ENCODE results near the gene GPR148.

GPR148 gene

GRCh38 chr2:130749641-130750040, 20.8 kb downstream of the GPR148 start:
- DNase-seq, result no peak

GRCh38 chr2:130754811-130755210, 25.9 kb downstream of the GPR148 start:
- no peak for DNase-seq

GRCh38 chr2:130755256-130756052, 26.6 kb downstream of the GPR148 start, which contains the start of gene AMER3:
AMER3 (plus strand) TSS chr2:130755540; CDS start chr2:130762073, 6,533 bp downstream.
- no peak for DNase-seq

- DNase-seq, result no peak
Observed at GRCh38 chr2:130756053-130756873, 27.4 kb downstream of the GPR148 start.

GRCh38 chr2:130756874-130757668, 28.2 kb downstream of the GPR148 start:
- no peak for DNase-seq

- DNase-seq, result no peak
Observed at GRCh38 chr2:130759906-130760753, 31.3 kb downstream of the GPR148 start.

GRCh38 chr2:130760754-130761751, 32.2 kb downstream of the GPR148 start:
- no peak for DNase-seq

GRCh38 chr2:130762031-130762909, 33.4 kb downstream of the GPR148 start:
- no peak for DNase-seq

GRCh38 chr2:130762910-130763385, 34.1 kb downstream of the GPR148 start:
- no peak for DNase-seq

- no peak for DNase-seq
Observed at GRCh38 chr2:130763405-130763804, 34.5 kb downstream of the GPR148 start.

- DNase-seq, result no peak
Observed at GRCh38 chr2:130764035-130764820, 35.4 kb downstream of the GPR148 start.

- no peak for DNase-seq
Observed at GRCh38 chr2:130764821-130765115, 35.9 kb downstream of the GPR148 start.

- DNase-seq, result no peak
Observed at GRCh38 chr2:130765464-130765863, 36.6 kb downstream of the GPR148 start.

GRCh38 chr2:130766037-130766436, 37.2 kb downstream of the GPR148 start:
- no peak for DNase-seq

GRCh38 chr2:130766711-130767407, 38.0 kb downstream of the GPR148 start:
- no peak for DNase-seq

GRCh38 chr2:130767408-130767775, 38.5 kb downstream of the GPR148 start:
- DNase-seq, result no peak

GRCh38 chr2:130768191-130768855, 39.5 kb downstream of the GPR148 start:
- DNase-seq, result no peak

Measured in activated CD4-positive, alpha-beta T cell treated with anti-CD3 and anti-CD28 coated beads, Interleukin-2, amount 50 U/mL, for 4 hours (primary cell).